NCI-H226 (cell line): ENCODE data around the gene CTNNA2.

Source experiments
- DNase-seq: peaks from one replicate; pipeline ENCODE4 v3.0.0-alpha.2; 2015

The CTNNA2 gene

GRCh38 chr2:79793006-79793405, 280.2 kb downstream of the CTNNA2 start:
- no peak for DNase-seq

GRCh38 chr2:79796641-79797040, 283.8 kb downstream of the CTNNA2 start:
- no peak for DNase-seq

- DNase-seq, result no peak
These were observed 285.9 kb downstream of the CTNNA2 start for GRCh38 chr2:79798776-79799175.

GRCh38 chr2:79799729-79800128, 286.9 kb downstream of the CTNNA2 start:
- DNase-seq, result no peak

GRCh38 chr2:79801082-79801481, 288.2 kb downstream of the CTNNA2 start:
- DNase-seq, result no peak

- no peak for DNase-seq
These were observed 304.4 kb downstream of the CTNNA2 start for GRCh38 chr2:79817288-79817687.

GRCh38 chr2:79820281-79820680, 307.4 kb downstream of the CTNNA2 start:
- no peak for DNase-seq

- no peak for DNase-seq
These were observed 309.3 kb downstream of the CTNNA2 start for GRCh38 chr2:79822136-79822535.

- DNase-seq, result no peak
These were observed 311.4 kb downstream of the CTNNA2 start for GRCh38 chr2:79824086-79824786.

- DNase-seq, result no peak
These were observed 315.0 kb downstream of the CTNNA2 start for GRCh38 chr2:79827881-79828280.

GRCh38 chr2:79830501-79830900, 317.6 kb downstream of the CTNNA2 start:
- no peak for DNase-seq

GRCh38 chr2:79831961-79832360, 319.1 kb downstream of the CTNNA2 start:
- no peak for DNase-seq

- no peak for DNase-seq
These were observed 319.8 kb downstream of the CTNNA2 start for GRCh38 chr2:79832511-79833234.

- no peak for DNase-seq
These were observed 320.5 kb downstream of the CTNNA2 start for GRCh38 chr2:79833235-79833878.

GRCh38 chr2:79835911-79836310, 323.1 kb downstream of the CTNNA2 start:
- no peak for DNase-seq

- DNase-seq, result no peak
These were observed 331.2 kb downstream of the CTNNA2 start for GRCh38 chr2:79844011-79844410.

GRCh38 chr2:79846878-79847277, 334.0 kb downstream of the CTNNA2 start:
- DNase-seq, result no peak

GRCh38 chr2:79849241-79849640, 336.4 kb downstream of the CTNNA2 start:
- no peak for DNase-seq

- DNase-seq, result no peak
These were observed 337.1 kb downstream of the CTNNA2 start for GRCh38 chr2:79849949-79850348.

- DNase-seq, result no peak
These were observed 338.1 kb downstream of the CTNNA2 start for GRCh38 chr2:79850912-79851311.

GRCh38 chr2:79855264-79856006, 342.6 kb downstream of the CTNNA2 start:
- DNase-seq, result no peak

- DNase-seq, result no peak
These were observed 345.0 kb downstream of the CTNNA2 start for GRCh38 chr2:79857888-79858287.
